Testis (tissue), 2 donors: Measurements from ENCODE around the gene TXLNA.

ENCODE experiments used
- POLR2A ChIP-seq: fragments of 450-650 bp; IDR thresholded peaks from one replicate; pipeline ENCODE4 v1.6.1; 2017; ENCODE audit warnings: antibody characterized with exemption, mild to moderate bottlenecking, moderate library complexity
- TF ChIP-seq, protein P1 (sequence below), 3 experiments: fragments of 450-650 bp in 2 of 3; fragments of 200-600 bp in 1 of 3; sonication (generic) in 1 of 3; IDR thresholded peaks; one replicate each; pipeline ENCODE4 v1.5.1; 2016 to 2019; ENCODE audit warnings: antibody characterized with exemption in 3 of 3, mild to moderate bottlenecking in 2 of 3, moderate library complexity in 1 of 3

DNA sequence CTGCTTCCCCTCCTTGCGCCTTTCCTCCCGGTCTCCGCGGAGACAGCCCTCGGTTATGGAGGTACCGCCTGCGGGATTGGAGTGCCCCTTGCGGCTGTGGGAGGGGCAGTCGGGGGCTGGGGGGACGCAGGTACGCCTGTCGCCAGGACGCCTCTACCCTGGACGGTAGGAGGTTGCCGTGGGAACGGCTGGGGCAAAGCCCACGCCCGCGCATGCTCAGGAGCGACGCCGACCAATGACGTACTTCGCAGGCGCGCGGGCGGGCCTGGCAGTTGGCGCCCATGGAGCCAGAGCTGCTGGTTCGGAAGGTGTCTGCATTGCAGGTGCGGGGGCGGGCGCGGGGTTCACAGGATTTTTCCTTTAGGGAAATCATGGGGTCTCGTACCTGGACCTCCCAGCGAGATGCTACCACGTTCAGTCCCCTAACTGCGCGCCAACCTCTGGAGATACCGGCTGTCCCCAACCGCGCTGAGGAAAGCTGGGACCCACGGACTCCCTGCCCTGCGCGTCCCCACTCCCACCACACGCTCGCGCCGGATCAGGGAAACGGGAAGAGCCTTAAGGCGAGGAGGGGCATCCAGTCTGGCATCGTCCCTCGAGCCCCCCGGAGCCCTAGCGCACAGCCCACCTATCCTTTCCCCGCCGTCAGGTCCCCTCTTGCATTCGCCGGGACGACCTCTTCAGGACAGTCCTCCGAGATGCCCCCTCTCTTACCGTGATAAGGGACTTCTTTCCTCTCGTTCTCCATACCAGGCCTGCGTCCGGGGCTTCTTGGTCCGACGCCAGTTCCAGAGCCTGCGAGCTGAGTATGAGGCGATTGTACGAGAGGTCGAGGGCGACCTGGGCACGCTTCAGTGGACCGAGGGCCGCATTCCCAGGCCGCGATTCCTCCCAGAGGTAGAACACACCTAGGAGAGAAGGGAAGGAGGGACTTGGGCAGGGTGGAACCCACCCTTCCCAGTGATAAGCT is 26.2 kb downstream of the TXLNA start, which contains the start of gene IQCC:
- TF ChIP-seq, protein P1, sequence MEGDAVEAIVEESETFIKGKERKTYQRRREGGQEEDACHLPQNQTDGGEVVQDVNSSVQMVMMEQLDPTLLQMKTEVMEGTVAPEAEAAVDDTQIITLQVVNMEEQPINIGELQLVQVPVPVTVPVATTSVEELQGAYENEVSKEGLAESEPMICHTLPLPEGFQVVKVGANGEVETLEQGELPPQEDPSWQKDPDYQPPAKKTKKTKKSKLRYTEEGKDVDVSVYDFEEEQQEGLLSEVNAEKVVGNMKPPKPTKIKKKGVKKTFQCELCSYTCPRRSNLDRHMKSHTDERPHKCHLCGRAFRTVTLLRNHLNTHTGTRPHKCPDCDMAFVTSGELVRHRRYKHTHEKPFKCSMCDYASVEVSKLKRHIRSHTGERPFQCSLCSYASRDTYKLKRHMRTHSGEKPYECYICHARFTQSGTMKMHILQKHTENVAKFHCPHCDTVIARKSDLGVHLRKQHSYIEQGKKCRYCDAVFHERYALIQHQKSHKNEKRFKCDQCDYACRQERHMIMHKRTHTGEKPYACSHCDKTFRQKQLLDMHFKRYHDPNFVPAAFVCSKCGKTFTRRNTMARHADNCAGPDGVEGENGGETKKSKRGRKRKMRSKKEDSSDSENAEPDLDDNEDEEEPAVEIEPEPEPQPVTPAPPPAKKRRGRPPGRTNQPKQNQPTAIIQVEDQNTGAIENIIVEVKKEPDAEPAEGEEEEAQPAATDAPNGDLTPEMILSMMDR (IDR thresholded peaks at IDR 0.05): peak in 1 of 3 experiments; percentile 14
- TF ChIP-seq POLR2A: no peak
